Measurements from ENCODE around the gene KIF26A.

The KIF26A gene

DNA sequence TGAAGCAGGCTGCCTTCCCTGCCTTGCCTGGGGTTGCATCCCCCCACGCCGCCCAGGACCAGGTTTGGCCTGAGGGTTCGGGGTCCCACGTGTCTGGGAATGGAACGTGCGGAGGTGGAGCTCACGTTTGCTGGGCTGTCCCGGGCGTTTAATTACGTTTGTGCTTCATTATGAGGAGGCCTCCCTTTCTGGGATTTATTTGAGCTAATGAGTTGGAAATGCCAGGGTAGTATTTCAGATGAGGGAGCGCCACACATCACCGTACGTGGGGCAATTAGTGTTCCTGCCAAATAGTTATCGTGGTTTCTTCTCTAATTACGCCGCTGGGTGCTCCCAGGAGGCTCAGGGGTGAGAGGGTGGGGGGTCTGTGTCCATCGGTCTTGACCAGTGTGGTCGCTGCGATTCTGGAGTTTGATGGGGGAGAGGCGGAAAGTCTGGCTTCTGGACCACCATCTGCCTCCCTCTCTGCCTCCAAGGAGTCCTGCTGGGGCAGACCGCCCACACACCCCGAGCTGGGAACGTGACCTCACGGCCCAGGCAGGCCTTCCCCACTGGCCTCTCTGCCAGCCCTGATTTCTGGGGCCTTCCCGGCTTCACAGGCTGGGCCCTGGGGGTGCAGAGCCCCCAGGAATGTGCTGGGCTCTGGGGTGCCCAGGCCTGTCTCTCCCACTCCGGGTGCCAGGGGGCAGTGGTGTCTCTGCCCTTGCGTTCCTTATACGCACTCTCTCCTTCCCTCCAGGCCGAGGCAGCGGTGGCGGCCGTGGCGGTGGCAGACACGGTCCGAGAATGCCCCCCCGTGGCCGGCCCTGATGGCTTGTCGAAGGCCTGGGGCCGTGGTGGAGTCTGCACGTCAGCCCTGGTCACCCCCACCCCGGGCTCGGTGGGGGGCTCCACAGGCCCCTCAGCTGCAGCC lies 18.9 kb downstream of the KIF26A start:
- no peak for DNase-seq (ENCODE audit: low read depth in 2 of 2)

GRCh38 chr14:104158827-104159798 lies 20.7 kb downstream of the KIF26A start:
- no peak for DNase-seq (ENCODE audit: low read depth in 2 of 2)

GRCh38 chr14:104159990-104160389 lies 21.6 kb downstream of the KIF26A start:
- no peak for DNase-seq (ENCODE audit: low read depth in 2 of 2)

GRCh38 chr14:104161602-104162367 lies 23.4 kb downstream of the KIF26A start:
- no peak for DNase-seq (ENCODE audit: low read depth in 2 of 2)

DNA sequence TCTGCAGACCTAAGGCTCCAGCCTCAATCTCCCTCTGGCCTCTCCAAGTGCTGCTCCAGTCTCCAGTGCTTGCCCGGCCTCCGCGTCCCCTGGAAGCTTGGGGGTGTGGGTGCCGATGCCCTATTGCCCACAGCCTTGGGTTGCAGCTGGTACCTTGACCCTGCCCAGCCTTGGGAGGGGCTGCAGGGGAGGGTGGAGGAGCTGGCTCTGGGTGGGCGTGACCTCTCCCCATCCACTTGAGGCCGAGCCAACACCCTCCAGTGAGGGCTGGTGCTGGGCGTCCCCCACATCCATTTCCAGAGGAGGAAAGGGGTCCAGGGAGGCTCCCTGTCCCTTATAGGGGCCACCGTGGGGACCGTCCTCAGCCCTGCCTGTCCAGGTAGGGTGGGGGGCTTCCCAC lies 24.1 kb downstream of the KIF26A start:
- no peak for DNase-seq (ENCODE audit: low read depth in 2 of 2)

DNA sequence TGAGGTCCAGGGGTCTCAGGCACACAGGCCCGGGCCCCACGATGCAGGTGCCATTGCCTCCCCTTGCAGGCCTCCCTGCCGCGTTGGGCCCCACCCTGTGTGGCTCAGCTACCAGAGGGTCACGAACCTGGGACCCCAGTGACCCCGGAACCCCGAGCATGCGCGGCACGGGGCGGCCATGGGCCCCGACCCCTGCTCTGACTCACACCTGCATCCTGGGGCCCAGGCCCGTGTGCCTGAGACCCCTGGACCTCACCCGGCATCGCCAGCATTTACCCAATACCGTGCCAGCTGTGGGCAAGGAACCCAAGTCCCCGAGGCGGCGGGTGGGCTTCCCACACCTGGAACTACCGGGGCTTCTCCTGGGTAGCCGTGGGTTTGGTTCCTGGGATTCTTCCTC lies 25.2 kb downstream of the KIF26A start:
- DNase-seq (ENCODE audit: low read depth in 2 of 2): no peak

- DNase-seq (ENCODE audit: low read depth in 2 of 2): no peak
Measured at GRCh38 chr14:104164041-104164440, 25.7 kb downstream of the KIF26A start.

GRCh38 chr14:104164512-104164911 lies 26.1 kb downstream of the KIF26A start:
- DNase-seq (ENCODE audit: low read depth in 2 of 2): no peak

GRCh38 chr14:104166698-104167097 lies 28.3 kb downstream of the KIF26A start:
- DNase-seq (ENCODE audit: low read depth in 2 of 2): no peak

DNA sequence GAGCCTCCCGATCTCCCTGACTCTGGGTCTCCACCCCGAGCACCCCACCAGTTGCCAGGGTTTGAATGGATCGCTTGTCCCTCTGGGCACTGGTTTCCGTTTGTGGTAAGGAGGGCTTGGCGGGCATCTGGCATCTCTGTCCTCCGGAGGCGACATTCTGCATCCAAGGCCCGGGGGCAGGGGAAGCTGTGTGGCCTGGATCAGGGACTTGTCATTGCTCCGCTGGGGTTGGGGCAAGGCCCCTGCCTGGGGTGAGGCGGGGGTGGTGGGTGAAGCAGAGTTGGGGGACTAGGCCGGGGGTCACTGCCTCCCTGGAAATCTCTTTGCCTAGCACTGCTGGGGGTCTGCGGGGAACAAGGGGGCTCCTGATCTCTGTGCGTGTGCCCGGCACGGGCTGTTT lies 30.2 kb downstream of the KIF26A start:
- no peak for DNase-seq (ENCODE audit: low read depth in 2 of 2)

DNA sequence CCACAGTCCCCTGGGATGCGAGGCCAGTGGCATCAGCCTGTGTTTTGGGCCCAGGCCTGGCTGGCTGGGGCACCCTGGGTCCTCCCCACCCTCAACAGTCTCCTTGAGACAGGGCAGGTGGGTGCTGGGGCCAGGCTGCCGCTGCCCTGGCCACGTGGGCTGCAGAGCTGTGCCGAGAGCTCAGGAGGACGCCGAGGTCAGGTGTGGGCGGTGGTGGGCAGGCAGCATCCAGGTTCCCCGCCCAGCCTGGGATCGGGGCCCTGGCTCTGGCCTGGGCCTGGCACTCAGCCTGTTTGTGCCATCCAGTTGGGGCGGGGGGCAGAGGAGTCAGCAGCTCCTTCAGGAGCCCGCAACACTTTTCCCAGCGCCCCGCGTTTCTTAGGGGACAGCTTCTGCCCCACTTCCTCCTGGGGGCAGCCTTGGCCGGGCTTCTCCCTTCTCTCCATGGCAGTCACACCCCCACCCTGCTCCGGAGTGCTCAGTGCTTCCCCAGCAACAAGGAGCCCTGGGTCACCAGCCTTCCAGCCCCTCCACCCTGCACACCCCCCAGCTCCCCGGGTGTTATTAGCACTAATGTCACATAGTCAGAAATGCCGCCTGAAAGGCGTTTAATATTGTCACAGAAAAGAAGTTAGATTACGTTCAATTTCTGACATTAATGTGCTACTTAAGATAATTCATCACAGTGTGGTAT lies 30.8 kb downstream of the KIF26A start:
- no peak for DNase-seq (ENCODE audit: low read depth in 2 of 2)

GRCh38 chr14:104169699-104170479 lies 31.5 kb downstream of the KIF26A start:
- DNase-seq (ENCODE audit: low read depth in 2 of 2): no peak

DNA sequence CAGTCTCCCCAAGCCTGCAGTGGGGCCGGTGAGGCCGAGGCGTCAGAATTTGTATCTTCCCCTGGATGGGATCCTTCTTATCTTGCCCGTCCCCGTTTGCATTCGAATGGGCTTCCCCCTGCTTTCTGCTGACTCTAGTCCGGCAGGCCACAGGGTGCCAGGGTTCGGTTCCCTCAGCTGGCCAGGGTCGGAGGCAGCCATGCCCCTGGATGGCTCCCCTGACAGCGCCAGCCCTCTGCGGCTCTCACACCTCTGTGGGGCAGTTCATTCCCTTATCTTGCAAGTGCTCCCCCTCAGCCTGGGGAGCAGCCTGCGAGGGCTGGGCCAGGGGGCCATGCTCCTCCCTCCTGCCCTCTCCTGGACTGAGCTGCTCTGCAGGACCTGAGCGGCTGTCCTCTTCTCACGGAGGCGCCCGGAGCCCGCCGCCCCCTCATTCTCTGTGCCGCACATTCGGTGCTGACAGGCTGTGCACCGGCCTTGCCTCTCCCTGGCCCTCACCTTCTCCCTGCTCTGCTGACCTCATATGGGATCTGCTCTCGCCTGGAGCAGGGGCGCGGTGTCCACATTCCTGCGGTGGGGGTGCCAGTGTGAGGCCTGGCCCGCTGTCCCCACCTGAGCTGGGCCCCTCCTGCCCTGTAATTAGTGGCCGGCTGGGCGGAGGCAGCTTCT lies 32.8 kb downstream of the KIF26A start:
- DNase-seq (ENCODE audit: low read depth in 2 of 2): no peak

- DNase-seq (ENCODE audit: low read depth in 2 of 2): no peak
Measured at GRCh38 chr14:104171895-104172294, 33.5 kb downstream of the KIF26A start.

- no peak for DNase-seq (ENCODE audit: low read depth in 2 of 2)
Measured at GRCh38 chr14:104172349-104172748, 34.0 kb downstream of the KIF26A start.

GRCh38 chr14:104172880-104173279 lies 34.5 kb downstream of the KIF26A start:
- no peak for DNase-seq (ENCODE audit: low read depth in 2 of 2)

DNA sequence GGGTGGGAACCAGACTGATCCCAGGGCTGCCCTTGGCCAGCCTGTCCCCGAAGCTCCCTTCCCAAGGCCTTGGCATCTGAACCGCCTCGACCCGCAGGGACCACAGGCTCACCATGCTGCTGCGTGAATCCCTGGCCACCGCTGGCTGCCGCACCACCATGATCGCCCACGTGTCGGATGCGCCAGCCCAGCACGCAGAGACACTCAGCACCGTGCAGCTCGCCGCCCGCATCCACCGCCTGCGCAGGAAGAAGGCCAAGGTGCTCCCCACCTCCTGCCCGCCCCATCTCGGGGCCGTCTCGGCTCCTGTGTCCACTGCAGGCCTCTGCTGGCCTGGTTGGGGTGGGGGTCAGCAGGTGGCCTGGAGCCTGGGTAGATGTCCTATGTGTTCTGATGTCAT lies 35.7 kb downstream of the KIF26A start:
- no peak for DNase-seq (ENCODE audit: low read depth in 2 of 2)

GRCh38 chr14:104175041-104175440 lies 36.7 kb downstream of the KIF26A start:
- no peak for DNase-seq (ENCODE audit: low read depth in 2 of 2)

DNA sequence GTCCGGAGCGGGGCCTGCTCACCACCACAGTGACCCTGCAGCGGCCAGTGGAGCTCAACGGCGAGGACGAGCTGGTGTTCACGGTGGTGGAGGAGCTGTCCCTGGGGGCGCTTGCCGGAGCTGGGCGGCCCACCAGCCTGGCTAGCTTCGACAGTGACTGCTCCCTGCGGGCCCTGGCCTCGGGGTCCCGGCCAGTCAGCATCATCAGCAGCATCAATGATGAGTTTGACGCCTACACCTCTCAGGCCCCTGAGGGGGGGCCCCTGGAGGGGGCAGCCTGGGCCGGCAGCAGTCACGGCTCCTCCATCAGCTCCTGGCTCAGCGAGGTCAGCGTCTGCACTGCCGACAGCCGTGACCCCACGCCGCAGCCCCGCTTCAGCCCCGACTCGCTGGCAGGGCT lies 37.4 kb downstream of the KIF26A start:
- DNase-seq (ENCODE audit: low read depth in 2 of 2): no peak

- DNase-seq (ENCODE audit: low read depth in 2 of 2): no peak
Measured at GRCh38 chr14:104176611-104177010, 38.2 kb downstream of the KIF26A start.
